Kidney (tissue), 14 donors: Measurements from ENCODE around the gene GCNA. TPM values are rescaled to one million over a fixed set of nuclear protein-coding genes. Genes with fewer than 3 reads are reported as not detected.

Experiments
- DNase-seq, 5 donors: peaks; one replicate each; pipeline ENCODE4 v3.0.0-alpha.2; 2013 to 2020
- FAIRE-seq: peaks from 2 replicates; lab custom pipeline; 2012; peaks lifted over from hg19 to GRCh38; lab: Jason Lieb, UNC
- H3K27ac ChIP-seq, 2 donors: one replicate each; pipeline ENCODE4 v1.7.0; 2013; ENCODE audit warnings: low read depth in 2 of 2, low read length in 2 of 2, inconsistent platforms in 1 of 2
- H3K27me3 ChIP-seq: one replicate; pipeline ENCODE4 v1.7.1; 2013; ENCODE audit warnings: low read length, inconsistent platforms; ENCODE audit not compliant: control insufficient read depth, insufficient read depth
- H3K36me3 ChIP-seq, 3 donors: one replicate each; pipeline versions ENCODE4 v1.7.0 to v1.7.1; 2013; ENCODE audit warnings: low read length in 3 of 3, control low read depth in 1 of 3, inconsistent platforms in 1 of 3; ENCODE audit not compliant: insufficient read depth in 3 of 3, control insufficient read depth in 2 of 3
- H3K4me1 ChIP-seq, 3 donors: one replicate each; pipeline versions ENCODE4 v1.7.0 to v1.7.1; 2013; ENCODE audit warnings: low read length in 3 of 3, inconsistent platforms in 1 of 3, low read depth in 1 of 3; ENCODE audit not compliant: control insufficient read depth in 2 of 3, insufficient read depth in 2 of 3
- H3K4me3 ChIP-seq, 3 donors: one replicate each; pipeline versions ENCODE4 v1.7.0 to v1.8.1; 2013; ENCODE audit warnings: low read length in 3 of 3, control low read depth in 1 of 3, inconsistent platforms in 1 of 3
- H3K9ac ChIP-seq, 3 donors: one replicate each; pipeline versions ENCODE4 v1.7.0 to v1.7.1; 2013; ENCODE audit warnings: low read length in 3 of 3, control low read depth in 1 of 3, inconsistent platforms in 1 of 3
- H3K9me3 ChIP-seq, 3 donors: one replicate each; pipeline versions ENCODE4 v1.7.0 to v1.7.1; 2013; ENCODE audit warnings: low read length in 3 of 3, control low read depth in 1 of 3, inconsistent platforms in 1 of 3; ENCODE audit not compliant: control insufficient read depth in 2 of 3, insufficient read depth in 1 of 3
- CTCF ChIP-seq: IDR thresholded peaks from 3 replicates; pipeline ENCODE4 v1.5.1; 2012; ENCODE audit warnings: mild to moderate bottlenecking, moderate library complexity, borderline replicate concordance; ENCODE audit not compliant: insufficient read depth; ENCODE audit errors: extremely low read depth
- intact Hi-C: fragments of 100-400 bp; cut with DNase I; formaldehyde crosslinking; loops from one replicate; pipeline ENCODE4 v1.11.1; 2022
- polyA plus RNA-seq: library from polyadenylated mRNA; stranded (reverse); fragments of 350-450 nt; fragmentation: Illumina TruSeq; extraction: RNeasy Lipid Tissue Mini Kit (QIAGEN cat#74804); gene quantifications from one replicate; pipeline ENCODE4 v1.2.3, GENCODE V29; 2014; ENCODE audit warnings: low read depth, low replicate concordance; ENCODE audit not compliant: insufficient read depth
- total RNA-seq: library from RNA; stranded (reverse); fragmentation: NEBNext Ultra II Directional; extraction: Animal tissue kit (Norgen Biotek cat#: 25700); gene quantifications from one replicate; pipeline ENCODE4 v1.2.1, GENCODE V29; 2021
- donor health status: control.
- donor health status: control.
- donor health status: control.
- donor health status: control.
- donor health status: control.
- donor health status: DM: yes; HTN: yes; CAD: no.
- donor health status: Normal renal cell carcinoma (clear cell type).

Gene GCNA
- total and polyA plus RNA-seq, 2 donors from 2014 or later = 1.6 to 2.7 TPM

GRCh38 chrX:71599965-71600364 is 21.7 kb downstream of the GCNA start:
- Histone ChIP-seq H3K27ac (no peak overlapping the region), H3K9me3 (no peaks in the 10 kb centered on the region), H3K9ac (no peak overlapping the region), H3K27me3 (no peaks in the 10 kb centered on the region), H3K4me1 (no peaks in the 10 kb centered on the region), H3K4me3 (no peak overlapping the region), H3K36me3 (peaks cover 2 to 20% (median 4%) of the 10 kb centered on the region in 3 donors)
- no peak for TF ChIP-seq CTCF
- intact Hi-C loops = no loop called here
- no peak for DNase-seq
- FAIRE-seq = no peak

- H3K9ac ChIP-seq = no peak overlapping the region
- FAIRE-seq (no peak), DNase-seq (no peak)
- peaks cover 2 to 24% (median 8%) of the 10 kb centered on the region in 3 donors for H3K36me3 ChIP-seq
- H3K9me3 ChIP-seq = no peaks in the 10 kb centered on the region
- no peak overlapping the region for H3K4me3 ChIP-seq
- H3K27me3 ChIP-seq = no peaks in the 10 kb centered on the region
- intact Hi-C loops = no loop called here
- no peak for TF ChIP-seq CTCF
- H3K4me1 ChIP-seq = no peaks in the 10 kb centered on the region
- no peak overlapping the region for H3K27ac ChIP-seq
Observed at GRCh38 chrX:71603618-71604017, 25.4 kb downstream of the GCNA start.

GRCh38 chrX:71604141-71604540 is 25.9 kb downstream of the GCNA start:
- Histone ChIP-seq H3K4me3 (no peak overlapping the region), H3K9ac (no peak overlapping the region), H3K27me3 (no peaks in the 10 kb centered on the region), H3K4me1 (no peaks in the 10 kb centered on the region), H3K36me3 (peaks cover 2 to 29% (median 12%) of the 10 kb centered on the region in 3 donors), H3K27ac (no peak overlapping the region), H3K9me3 (no peaks in the 10 kb centered on the region)
- TF ChIP-seq CTCF = no peak
- DNase-seq (no peak), FAIRE-seq (no peak)
- intact Hi-C loops = no loop called here
